Psoas muscle (tissue), 8 donors: Measurements from ENCODE around the gene POLR2A. TPM values are rescaled to one million over a fixed set of nuclear protein-coding genes. Genes with fewer than 3 reads are reported as not detected.

Experiments used
- ATAC-seq, 4 donors: fragments of 200-7000 bp; cut with Tn5 transposase; one replicate each; pipeline ENCODE4 v1.9.1; 2020; ENCODE audit warnings: moderate library complexity in 3 of 4, mild to moderate bottlenecking in 2 of 4
- DNase-seq, 2 donors: peaks; one replicate each; pipeline ENCODE4 v3.0.0-alpha.2; 2020
- H3K27ac ChIP-seq: fragments of 200-600 bp; one replicate; pipeline ENCODE4 v1.8.0; 2022
- H3K27me3 ChIP-seq, 3 donors: fragments of 200-600 bp in 1 of 3; one replicate each; pipeline versions ENCODE4 v1.6.1 to v1.8.0; 2013 to 2022; ENCODE audit warnings: low read length in 2 of 3, mild to moderate bottlenecking in 2 of 3, moderate library complexity in 1 of 3; ENCODE audit not compliant: insufficient read depth in 3 of 3
- H3K36me3 ChIP-seq, 2 donors: fragments of 200-600 bp in 1 of 2; one replicate each; pipeline versions ENCODE4 v1.6.1 to v1.8.0; 2013 to 2022; ENCODE audit warnings: low read depth in 1 of 2, mild to moderate bottlenecking in 1 of 2, moderate library complexity in 1 of 2; ENCODE audit not compliant: insufficient read depth in 1 of 2
- H3K4me1 ChIP-seq: fragments of 200-600 bp; one replicate; pipeline ENCODE4 v1.8.0; 2022
- H3K4me3 ChIP-seq: fragments of 200-600 bp; one replicate; pipeline ENCODE4 v1.8.0; 2022; ENCODE audit warnings: mild to moderate bottlenecking
- H3K9me3 ChIP-seq: fragments of 200-600 bp; one replicate; pipeline ENCODE4 v1.8.0; 2022
- WGBS, 3 donors: extraction: QIAGEN DNeasy Blood & Tissue Kit; methylation state at CpG; one replicate each; pipeline versions ENCODE4 v1.1.6 to v1.1.7; 2013; 5-methylcytosine and 5-hydroxymethylcytosine counted together
- intact Hi-C, 2 donors: fragments of 100-400 bp; cut with DNase I; formaldehyde crosslinking; loops; one replicate each; pipeline versions ENCODE4 v1.11.0 to v1.14.2; 2022
- polyA plus RNA-seq, 3 donors: library from polyadenylated mRNA; stranded (reverse); fragments of 200-250 nt; gene quantifications; one replicate each; pipeline ENCODE4 v1.2.3, GENCODE V29; 2013
- total RNA-seq, 4 donors: library from RNA; stranded (reverse); fragmentation: NEBNext Ultra II Directional in 2 of 4; extraction: Animal tissue kit (Norgen Biotek cat#: 25700) in 2 of 4; gene quantifications; one replicate each; pipeline versions ENCODE4 v1.2.1 to v1.2.4, GENCODE V29; 2021 to 2023
- TF ChIP-seq, protein P1 (sequence below): fragments of 200-600 bp; IDR thresholded peaks from one replicate; pipeline ENCODE4 v1.8.0; 2022; ENCODE audit warnings: antibody characterized with exemption
- donor health status: healthy with polysubstance abuse.
- donor health status: DM: no; HTN: no; CAD: no; lungs with moderate emphysema.
- donor health status: Bipolar disorder and iron deficiency.
- donor health status: healthy.
- donor health status: DM: yes; HTN: yes; CAD: no.
- donor health status: DM: no; HTN: no; CAD: no.
- donor health status: DM: no; HTN: no; CAD: no.
- donor health status: DM: yes; HTN: yes; CAD: no.

The POLR2A gene
- total and polyA plus RNA-seq, 7 donors, result 8.0 to 74.3 (median 54.9) TPM

DNA sequence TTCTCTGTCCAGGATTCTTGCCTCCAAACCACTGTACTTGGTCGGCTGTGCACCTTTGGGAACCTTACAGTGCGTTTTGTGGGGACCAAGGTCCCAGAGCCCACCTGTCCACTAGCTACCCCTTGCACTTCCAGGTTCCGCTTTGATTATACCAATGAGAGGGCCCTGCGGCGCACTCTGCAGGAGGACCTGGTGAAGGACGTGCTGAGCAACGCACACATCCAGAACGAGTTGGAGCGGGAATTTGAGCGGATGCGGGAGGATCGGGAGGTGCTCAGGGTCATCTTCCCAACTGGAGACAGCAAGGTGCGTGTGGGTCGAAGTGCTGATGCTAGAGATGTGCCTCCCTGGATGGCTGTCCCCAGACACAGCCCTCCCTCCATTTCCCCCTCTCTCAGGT is 18.8 kb downstream of the POLR2A start:
- H3K27ac ChIP-seq, result no peak overlapping the region
- 87 to 89% (median 87%) methylated on average over 14 of the region's 14 CpGs for whole genome bisulfite sequencing, 3 donors
- H3K27me3 ChIP-seq, result no peaks in the 10 kb centered on the region
- DNase-seq (no peak), ATAC-seq (peak in 2 of 4 donors; percentile 40 to 53)
- no peak overlapping the region for H3K4me3 ChIP-seq
- no peaks in the 10 kb centered on the region for H3K9me3 ChIP-seq
- H3K4me1 ChIP-seq, result no peaks in the 10 kb centered on the region
- peaks cover 20 to 100% of the 10 kb centered on the region in 2 donors for H3K36me3 ChIP-seq
- TF ChIP-seq, protein P1, sequence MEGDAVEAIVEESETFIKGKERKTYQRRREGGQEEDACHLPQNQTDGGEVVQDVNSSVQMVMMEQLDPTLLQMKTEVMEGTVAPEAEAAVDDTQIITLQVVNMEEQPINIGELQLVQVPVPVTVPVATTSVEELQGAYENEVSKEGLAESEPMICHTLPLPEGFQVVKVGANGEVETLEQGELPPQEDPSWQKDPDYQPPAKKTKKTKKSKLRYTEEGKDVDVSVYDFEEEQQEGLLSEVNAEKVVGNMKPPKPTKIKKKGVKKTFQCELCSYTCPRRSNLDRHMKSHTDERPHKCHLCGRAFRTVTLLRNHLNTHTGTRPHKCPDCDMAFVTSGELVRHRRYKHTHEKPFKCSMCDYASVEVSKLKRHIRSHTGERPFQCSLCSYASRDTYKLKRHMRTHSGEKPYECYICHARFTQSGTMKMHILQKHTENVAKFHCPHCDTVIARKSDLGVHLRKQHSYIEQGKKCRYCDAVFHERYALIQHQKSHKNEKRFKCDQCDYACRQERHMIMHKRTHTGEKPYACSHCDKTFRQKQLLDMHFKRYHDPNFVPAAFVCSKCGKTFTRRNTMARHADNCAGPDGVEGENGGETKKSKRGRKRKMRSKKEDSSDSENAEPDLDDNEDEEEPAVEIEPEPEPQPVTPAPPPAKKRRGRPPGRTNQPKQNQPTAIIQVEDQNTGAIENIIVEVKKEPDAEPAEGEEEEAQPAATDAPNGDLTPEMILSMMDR, result no peak
- intact Hi-C loops, result no loop called here

DNA sequence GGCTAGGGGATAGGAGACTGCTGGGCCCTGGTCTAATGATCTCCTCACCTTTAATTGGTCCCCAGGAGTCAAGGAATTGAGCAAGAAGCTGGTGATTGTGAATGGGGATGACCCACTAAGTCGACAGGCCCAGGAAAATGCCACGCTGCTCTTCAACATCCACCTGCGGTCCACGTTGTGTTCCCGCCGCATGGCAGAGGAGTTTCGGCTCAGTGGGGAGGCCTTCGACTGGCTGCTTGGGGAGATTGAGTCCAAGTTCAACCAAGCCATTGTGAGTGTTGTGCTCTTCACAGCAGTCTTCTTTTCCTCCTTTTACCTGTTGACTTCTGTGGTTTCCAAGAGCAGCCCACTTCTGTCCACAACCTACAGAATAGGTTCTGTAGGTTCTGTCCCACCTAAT is 19.4 kb downstream of the POLR2A start:
- intact Hi-C loops, result no loop called here
- TF ChIP-seq, protein P1, result no peak
- no peak overlapping the region for H3K27ac ChIP-seq
- no peak for ATAC-seq
- H3K4me3 ChIP-seq, result no peak overlapping the region
- 93 to 94% (median 94%) methylated on average over 8 of the region's 8 CpGs for WGBS, 3 donors
- peaks cover 20 to 100% of the 10 kb centered on the region in 2 donors for H3K36me3 ChIP-seq
- H3K27me3 ChIP-seq, result no peaks in the 10 kb centered on the region
- DNase-seq, result no peak
- no peaks in the 10 kb centered on the region for H3K4me1 ChIP-seq
- no peaks in the 10 kb centered on the region for H3K9me3 ChIP-seq

DNA sequence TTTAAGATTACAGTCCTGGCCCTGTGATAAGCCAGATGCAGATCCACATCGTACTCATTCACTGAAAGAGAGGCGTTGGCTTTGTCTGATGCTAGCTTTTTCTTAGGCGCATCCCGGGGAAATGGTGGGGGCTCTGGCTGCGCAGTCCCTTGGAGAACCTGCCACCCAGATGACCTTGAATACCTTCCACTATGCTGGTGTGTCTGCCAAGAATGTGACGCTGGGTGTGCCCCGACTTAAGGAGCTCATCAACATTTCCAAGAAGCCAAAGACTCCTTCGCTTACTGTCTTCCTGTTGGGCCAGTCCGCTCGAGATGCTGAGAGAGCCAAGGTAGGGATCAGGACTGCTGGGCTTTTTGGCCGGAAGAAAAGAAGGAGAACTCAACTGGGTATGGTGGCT is 24.0 kb downstream of the POLR2A start:
- intact Hi-C loops, result no loop called here
- Histone ChIP-seq H3K27ac (no peak overlapping the region), H3K4me1 (no peaks in the 10 kb centered on the region), H3K4me3 (no peak overlapping the region), H3K27me3 (no peaks in the 10 kb centered on the region), H3K36me3 (peaks cover 4 to 100% of the 10 kb centered on the region in 2 donors), H3K9me3 (no peaks in the 10 kb centered on the region)
- 68 to 78% (median 76%) methylated on average over 11 of the region's 11 CpGs for WGBS, 3 donors
- DNase-seq (no peak), ATAC-seq (no peak)
- TF ChIP-seq, protein P1, result no peak

DNA sequence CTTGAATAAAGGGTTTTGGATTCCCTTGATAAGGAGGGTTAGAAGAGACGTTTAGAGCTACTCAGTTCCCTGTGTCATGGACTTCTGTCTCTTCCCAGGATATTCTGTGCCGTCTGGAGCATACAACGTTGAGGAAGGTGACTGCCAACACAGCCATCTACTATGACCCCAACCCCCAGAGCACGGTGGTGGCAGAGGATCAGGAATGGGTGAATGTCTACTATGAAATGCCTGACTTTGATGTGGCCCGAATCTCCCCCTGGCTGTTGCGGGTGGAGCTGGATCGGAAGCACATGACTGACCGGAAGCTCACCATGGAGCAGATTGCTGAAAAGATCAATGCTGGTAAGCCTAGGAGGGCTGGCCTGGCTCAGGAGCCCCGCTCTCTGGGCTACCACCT is 24.7 kb downstream of the POLR2A start:
- Histone ChIP-seq H3K36me3 (peaks cover 4 to 99% of the 10 kb centered on the region in 2 donors), H3K27me3 (no peaks in the 10 kb centered on the region), H3K4me3 (no peak overlapping the region), H3K9me3 (no peaks in the 10 kb centered on the region), H3K4me1 (no peaks in the 10 kb centered on the region), H3K27ac (no peak overlapping the region)
- WGBS, 3 donors, result 87 to 92% (median 88%) methylated on average over 9 of the region's 9 CpGs
- intact Hi-C loops, result no loop called here
- TF ChIP-seq, protein P1, result no peak
- ATAC-seq (no peak), DNase-seq (no peak)

DNA sequence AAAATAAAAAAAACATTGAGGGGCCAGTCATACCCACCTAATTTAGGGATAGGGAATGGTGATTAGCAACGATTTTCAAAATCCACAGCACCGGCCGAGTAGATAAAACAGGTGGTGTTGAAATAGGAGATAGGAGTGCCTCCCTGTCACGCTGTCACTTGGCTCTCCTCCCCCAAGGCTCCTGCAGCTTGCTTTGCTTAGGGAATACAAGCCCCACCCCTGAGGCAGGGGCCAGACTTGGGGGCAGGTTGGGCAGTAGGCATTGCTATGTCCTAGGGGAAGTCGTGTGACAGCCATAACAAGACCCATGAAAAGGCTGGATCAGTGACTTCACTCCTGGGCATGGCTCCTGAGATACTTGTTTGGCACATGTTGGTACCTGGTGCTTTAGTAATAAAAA is 25.8 kb downstream of the POLR2A start:
- peak overlapping the region; percentile 36 for H3K27ac ChIP-seq
- whole genome bisulfite sequencing, 3 donors, result 28 to 45% (median 34%) methylated on average over 5 of the region's 5 CpGs

More for the DNA sequence above, 25.8 kb downstream of the POLR2A start:
- Histone ChIP-seq H3K9me3 (no peaks in the 10 kb centered on the region), H3K4me1 (no peaks in the 10 kb centered on the region), H3K36me3 (peaks cover 4 to 96% of the 10 kb centered on the region in 2 donors), H3K27me3 (no peaks in the 10 kb centered on the region), H3K4me3 (no peak overlapping the region)
- intact Hi-C loops, result loop anchor here in 1 of 2 donors (5.0 kb wide), 1 partner anchor 52 kb away; the partner anchor contains the start of gene SENP3
- no peak for DNase-seq
- TF ChIP-seq, protein P1, result no peak
- peak; percentile 35 to 74 (median 60) for ATAC-seq
